GM13976 (cell line): ENCODE measurements around the gene MISP3.

Experiments
- DNase-seq: peaks from one replicate; pipeline ENCODE4 v3.0.0; 2012; ENCODE audit warnings: low spot score
- in situ Hi-C: fragments of 300-500 bp; cut with MboI; formaldehyde crosslinking; loops from one replicate; pipeline ENCODE4 v1.12.0; 2022; ENCODE audit warnings: low sequenced_read_pairs, mixed read lengths, inconsistent platforms; ENCODE audit not compliant: unreplicated experiment
- TF ChIP-seq, protein P1 (sequence below): IDR thresholded peaks from 2 replicates; pipeline ENCODE4 v1.5.1; 2012; ENCODE audit warnings: borderline replicate concordance, mild to moderate bottlenecking; ENCODE audit not compliant: insufficient read depth; ENCODE audit errors: extremely low read depth, missing control alignments, control extremely low read depth

The MISP3 gene

DNA sequence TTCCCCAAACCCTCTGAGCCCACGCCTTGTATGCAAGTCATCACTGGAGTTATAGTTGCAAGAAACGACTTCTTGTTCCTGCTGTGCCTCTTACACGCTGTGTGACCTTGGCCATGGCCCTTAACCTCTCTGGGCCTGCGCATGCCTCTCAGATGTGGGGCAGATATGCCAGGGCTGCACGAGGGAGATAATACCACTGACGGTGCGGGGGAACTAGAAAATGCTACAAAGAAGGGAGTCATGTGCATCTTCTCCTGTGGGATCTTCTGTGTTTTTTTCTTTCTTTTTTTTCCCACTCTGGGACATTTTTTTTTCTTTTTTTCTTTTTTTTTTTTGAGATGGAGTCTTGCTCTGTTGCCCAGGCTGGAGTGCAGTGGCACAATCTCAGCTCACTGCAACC is 22.3 kb downstream of the MISP3 start:
- TF ChIP-seq, protein P1, sequence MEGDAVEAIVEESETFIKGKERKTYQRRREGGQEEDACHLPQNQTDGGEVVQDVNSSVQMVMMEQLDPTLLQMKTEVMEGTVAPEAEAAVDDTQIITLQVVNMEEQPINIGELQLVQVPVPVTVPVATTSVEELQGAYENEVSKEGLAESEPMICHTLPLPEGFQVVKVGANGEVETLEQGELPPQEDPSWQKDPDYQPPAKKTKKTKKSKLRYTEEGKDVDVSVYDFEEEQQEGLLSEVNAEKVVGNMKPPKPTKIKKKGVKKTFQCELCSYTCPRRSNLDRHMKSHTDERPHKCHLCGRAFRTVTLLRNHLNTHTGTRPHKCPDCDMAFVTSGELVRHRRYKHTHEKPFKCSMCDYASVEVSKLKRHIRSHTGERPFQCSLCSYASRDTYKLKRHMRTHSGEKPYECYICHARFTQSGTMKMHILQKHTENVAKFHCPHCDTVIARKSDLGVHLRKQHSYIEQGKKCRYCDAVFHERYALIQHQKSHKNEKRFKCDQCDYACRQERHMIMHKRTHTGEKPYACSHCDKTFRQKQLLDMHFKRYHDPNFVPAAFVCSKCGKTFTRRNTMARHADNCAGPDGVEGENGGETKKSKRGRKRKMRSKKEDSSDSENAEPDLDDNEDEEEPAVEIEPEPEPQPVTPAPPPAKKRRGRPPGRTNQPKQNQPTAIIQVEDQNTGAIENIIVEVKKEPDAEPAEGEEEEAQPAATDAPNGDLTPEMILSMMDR: no peak
- in situ Hi-C loops: no loop called here
- no peak for DNase-seq

DNA sequence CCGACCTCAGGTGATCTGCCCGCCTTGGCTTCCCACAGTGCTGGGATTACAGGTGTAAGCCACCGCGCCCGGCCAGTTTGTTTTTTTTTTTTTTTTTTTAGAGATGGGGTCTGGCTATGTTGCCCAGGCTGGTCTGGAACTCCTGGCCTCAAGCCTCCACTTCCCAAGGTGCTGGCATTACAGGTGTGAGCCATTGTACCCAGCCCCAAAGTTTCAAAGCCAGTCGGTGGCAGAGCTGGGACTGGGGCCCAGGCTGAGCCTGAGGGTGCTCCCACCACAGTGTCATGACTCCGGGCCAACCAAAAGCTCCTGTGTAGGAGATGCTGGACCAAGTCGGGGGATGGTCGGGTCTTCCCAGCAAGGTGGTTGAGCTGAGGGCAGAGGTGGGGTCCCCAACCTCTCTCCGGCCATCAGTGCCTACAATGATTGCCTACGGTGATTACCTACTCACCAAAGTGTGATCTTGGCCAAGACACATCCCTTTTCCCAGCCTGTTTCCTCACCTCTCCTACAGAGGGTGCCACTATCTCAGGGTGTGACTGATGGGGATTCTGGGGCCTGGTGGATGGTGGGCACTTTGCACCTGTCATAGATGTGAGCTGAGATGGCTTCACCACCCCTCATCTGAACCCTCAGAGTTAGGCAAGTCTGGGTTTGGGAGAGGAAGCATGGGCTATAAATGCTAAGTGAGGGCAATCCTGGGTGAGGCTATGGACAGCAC is 23.8 kb downstream of the MISP3 start:
- no peak for DNase-seq
- TF ChIP-seq, protein P1: no peak
- in situ Hi-C loops: no loop called here

DNA sequence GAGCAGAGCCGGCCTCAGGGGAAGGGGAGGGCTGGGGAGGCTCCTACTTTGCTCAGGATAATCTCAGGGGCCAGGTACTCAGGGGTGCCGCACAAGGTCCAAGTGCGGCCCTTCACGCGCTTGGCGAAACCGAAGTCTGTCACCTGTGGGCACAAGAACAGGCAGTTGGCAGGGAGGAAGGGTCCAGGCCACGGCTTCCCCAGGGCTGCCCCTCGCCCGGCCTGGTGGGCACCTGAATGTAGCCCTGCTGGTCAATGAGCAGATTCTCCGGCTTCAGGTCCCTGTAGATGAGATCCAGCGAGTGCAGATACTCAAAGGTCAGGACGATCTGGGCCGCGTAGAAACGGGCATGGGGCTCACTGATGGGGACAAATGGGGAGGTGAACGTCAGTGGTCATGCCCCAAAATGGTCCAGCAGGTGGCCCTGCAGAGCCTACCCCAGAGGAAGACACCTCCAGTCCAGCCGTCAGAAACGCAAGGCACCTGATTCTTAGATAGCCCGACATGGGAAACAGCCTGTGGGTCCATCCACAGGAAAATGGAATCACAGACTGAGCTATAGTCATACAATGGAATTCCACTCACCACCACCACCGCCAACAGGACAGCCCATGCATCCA is 25.1 kb downstream of the MISP3 start:
- TF ChIP-seq, protein P1: no peak
- DNase-seq: no peak
- in situ Hi-C loops: no loop called here

DNA sequence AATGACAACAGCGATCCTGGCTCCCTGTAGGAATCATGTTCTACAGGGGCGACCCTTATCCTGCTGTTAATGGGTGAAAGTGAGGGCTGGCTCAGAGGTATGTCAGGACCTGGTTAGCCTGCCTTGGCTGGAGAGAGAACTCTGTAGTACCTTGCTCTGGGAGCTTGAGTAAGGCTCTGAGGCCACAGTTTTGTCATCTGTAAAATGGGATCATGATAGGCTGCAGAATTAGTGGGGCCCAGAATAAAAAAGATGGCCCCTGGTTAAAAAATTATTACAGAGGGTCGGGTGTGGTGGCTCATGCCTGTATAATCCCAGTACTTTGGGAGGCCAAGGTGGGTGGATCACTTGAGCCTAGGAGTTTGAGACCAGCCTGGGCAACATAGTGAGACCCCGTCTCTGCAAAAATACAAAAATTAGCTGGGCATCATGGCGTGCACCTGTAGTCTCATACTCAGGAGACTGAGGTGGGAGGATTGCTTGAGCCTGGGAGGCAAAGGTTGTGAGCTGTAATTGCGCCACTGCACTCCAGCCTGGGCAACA is 28.5 kb downstream of the MISP3 start:
- in situ Hi-C loops: no loop called here
- DNase-seq: no peak
- TF ChIP-seq, protein P1: no peak

DNA sequence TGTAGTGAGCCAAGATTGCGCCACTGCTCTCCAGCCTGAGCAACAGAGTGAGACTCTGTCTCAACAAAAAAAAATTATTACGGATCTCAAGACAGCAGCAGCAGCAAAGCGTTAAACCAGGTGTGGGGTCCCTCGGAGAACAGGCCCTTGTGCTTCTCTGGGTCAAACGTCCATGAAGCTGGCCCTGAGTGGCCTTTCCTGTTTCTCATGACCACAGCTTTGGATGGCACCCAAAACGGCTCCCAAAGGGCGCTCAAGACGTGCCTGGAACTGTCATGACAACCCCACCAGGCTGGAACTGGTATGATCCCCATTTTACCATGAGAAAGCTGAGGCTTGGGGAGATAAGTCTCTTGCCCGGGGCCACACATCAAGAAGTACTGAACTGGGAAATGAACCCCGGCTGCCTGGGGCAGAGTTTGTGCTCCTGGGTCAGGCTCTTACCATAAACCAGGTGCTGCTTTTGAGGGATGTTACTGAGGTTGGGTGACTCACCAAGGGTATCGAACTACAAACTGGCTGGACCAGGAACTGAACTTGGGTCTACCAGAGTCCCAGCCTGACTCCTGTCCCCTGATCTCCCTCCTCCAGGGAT is 29.6 kb downstream of the MISP3 start:
- DNase-seq: no peak
- TF ChIP-seq, protein P1: no peak
- in situ Hi-C loops: no loop called here

DNA sequence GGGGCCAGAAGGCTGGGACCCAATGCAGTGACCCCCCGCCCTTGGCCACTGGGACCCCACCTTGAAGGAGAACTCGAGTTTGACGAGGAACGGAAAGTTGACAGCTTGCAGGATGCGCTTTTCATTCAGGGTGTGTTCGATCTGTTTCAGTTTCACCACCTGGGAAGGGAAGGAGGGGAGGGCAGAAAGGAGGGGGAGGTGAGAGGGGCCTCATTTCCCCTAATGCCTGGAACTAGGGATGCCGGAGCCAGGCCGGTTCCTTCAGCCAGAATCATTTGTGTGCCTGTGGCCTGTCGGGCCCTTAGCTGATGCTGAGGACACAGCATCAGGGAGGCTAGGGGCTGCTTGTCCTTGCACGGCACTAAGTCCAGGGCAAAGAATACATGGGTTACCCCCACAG is 30.2 kb downstream of the MISP3 start:
- TF ChIP-seq, protein P1: no peak
- no peak for DNase-seq
- in situ Hi-C loops: no loop called here
